ENCODE measurements around the gene NSG1. TPM values are rescaled to one million over a fixed set of nuclear protein-coding genes. Genes with fewer than 3 reads are reported as not detected.

Gene NSG1
- total and polyA plus RNA-seq, 2 of the 8 experiments (the other 6 are each of a cell fraction or from before 2014, with no cell fraction given) = 35.7 to 61.4 TPM

GRCh38 chr4:4364486-4365208, 22.3 kb upstream of the NSG1 start:
- Histone ChIP-seq H3K23ac (ENCODE audit: insufficient read length) (no peak overlapping the region), H3K36me3 (ENCODE audit: control insufficient read depth in 2 of 4, insufficient read depth in 4 of 4, low read length in 3 of 4) (no peaks in the 10 kb centered on the region), H3K18ac (ENCODE audit: extremely low read depth, low read length) (no peak overlapping the region), H4K5ac (ENCODE audit: insufficient read length, low read depth, low read length) (no peak overlapping the region), H2BK15ac (ENCODE audit: low read length) (no peak overlapping the region), H3K4ac (replicated peaks; ENCODE audit: insufficient read length, low read depth, low read length) (no peak overlapping the region), H2BK20ac (ENCODE audit: low read length) (no peak overlapping the region), H3K4me3 (ENCODE audit: extremely low read depth in 1 of 4, insufficient read depth in 2 of 4, low read depth in 3 of 4, low read length in 4 of 4) (no peak overlapping the region), H3K23me2 (ENCODE audit: low read depth, low read length) (no peaks in the 10 kb centered on the region), H2BK5ac (ENCODE audit: low read depth, low read length) (no peak overlapping the region; the same call in 1 of the 2 replicates), H4K91ac (replicated peaks; ENCODE audit: insufficient read length, low read length) (no peak overlapping the region), H4K8ac (ENCODE audit: extremely low read depth, insufficient read depth, low read length) (no peak overlapping the region), H3K27me3 (replicated peaks in 1 of 4; ENCODE audit: control insufficient read depth in 3 of 4, extremely low read depth in 1 of 4, insufficient read depth in 3 of 4, low read length in 3 of 4) (peaks cover 0 to 2% (median 0%) of the 10 kb centered on the region in 4 experiments; a peak in 1 of 7 replicates), H3K9ac (replicated peaks in 1 of 4; ENCODE audit: extremely low read depth in 1 of 4, low read depth in 3 of 4, low read length in 3 of 4) (no peak overlapping the region), H3K9me3 (ENCODE audit: insufficient read depth in 2 of 2, low read depth in 1 of 2, low read length in 1 of 2) (0 out of 4 replicates have a peak, but pooled peaks cover 0 to 5% of the 10 kb centered on the region in 2 experiments), H3K4me1 (replicated peaks in 1 of 4; ENCODE audit: control insufficient read depth in 3 of 4, insufficient read depth in 4 of 4, low read length in 3 of 4) (no peaks in the 10 kb centered on the region; a peak in 1 of 7 replicates), H2BK120ac (replicated peaks; ENCODE audit: low read depth, low read length) (no peak overlapping the region), H3K56ac (replicated peaks; ENCODE audit: insufficient read length, low read depth, low read length) (no peak overlapping the region), H3K14ac (ENCODE audit: insufficient read length) (no peak overlapping the region), H3K79me2 (ENCODE audit: control insufficient read depth in 1 of 2, insufficient read depth in 2 of 2, low read length in 2 of 2) (no peaks in the 10 kb centered on the region), H3K4me2 (ENCODE audit: insufficient read depth in 1 of 2, low read depth in 2 of 2, low read length in 2 of 2) (no peak overlapping the region), H2BK12ac (ENCODE audit: low read depth, low read length) (no peak overlapping the region), H3K27ac (ENCODE audit: low read depth, low read length) (no peak overlapping the region), H2AK5ac (ENCODE audit: low read depth, low read length) (no peak overlapping the region), H2AFZ (ENCODE audit: low read length) (no peak overlapping the region), H3K79me1 (ENCODE audit: low read depth, low read length) (no peaks in the 10 kb centered on the region), H4K20me1 (replicated peaks in 1 of 2; ENCODE audit: control insufficient read depth in 1 of 2, insufficient read depth in 2 of 2, low read length in 2 of 2) (no peaks in the 10 kb centered on the region)
- 85% methylated on average over 9 of the region's 9 CpGs; no CpG with 5 or more reads in 1 of the 2 experiments for WGBS, 2 experiments (ENCODE audit: extremely low coverage in 1 of 2, insufficient coverage in 1 of 2, insufficient read length in 1 of 2, insufficient replicate concordance in 2 of 2, low coverage in 1 of 2, low lambda C conversion rate in 2 of 2, missing lambda C conversion rate in 1 of 2)
- CTCF ChIA-PET (ENCODE audit: partially characterized antibody) = interaction anchor here (1.8 to 2.7 kb wide), 3 partner anchors 8 to 37 kb away, joined by 5 to 8 read pairs (median 7); no protein-coding TSS in a partner anchor
- FAIRE-seq (no peak), DNase-seq (ENCODE audit: low read depth in 1 of 2, low spot score in 2 of 2) (no peak)
- TF ChIP-seq TAF1 (IDR thresholded peaks at IDR 0.05; ENCODE audit: low read depth, low read length) = no peak
- no peak for TF ChIP-seq CBX5 (IDR thresholded peaks at IDR 0.05; ENCODE audit: low read depth, low read length)
- 0 out of 2 replicates have a peak, but pooled peaks have one; percentile 24 for TF ChIP-seq SP1 (IDR thresholded peaks at IDR 0.05; ENCODE audit: low read depth, low read length)
- no peak for TF ChIP-seq TCF12 (IDR thresholded peaks at IDR 0.05; ENCODE audit: low read depth, low read length)
- peak; percentile 96 for TF ChIP-seq TEAD4 (IDR thresholded peaks at IDR 0.05; ENCODE audit: low read depth, low read length)
- TF ChIP-seq, protein P1, sequence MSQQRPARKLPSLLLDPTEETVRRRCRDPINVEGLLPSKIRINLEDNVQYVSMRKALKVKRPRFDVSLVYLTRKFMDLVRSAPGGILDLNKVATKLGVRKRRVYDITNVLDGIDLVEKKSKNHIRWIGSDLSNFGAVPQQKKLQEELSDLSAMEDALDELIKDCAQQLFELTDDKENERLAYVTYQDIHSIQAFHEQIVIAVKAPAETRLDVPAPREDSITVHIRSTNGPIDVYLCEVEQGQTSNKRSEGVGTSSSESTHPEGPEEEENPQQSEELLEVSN (IDR thresholded peaks at IDR 0.05) = no peak
- TF ChIP-seq YY1 (IDR thresholded peaks at IDR 0.05; ENCODE audit: low read depth, low read length) = peak; percentile 52; the same call in 1 of the 2 replicates
- TF ChIP-seq GTF2F1 (IDR thresholded peaks at IDR 0.05; ENCODE audit: borderline replicate concordance, low read depth, low read length) = no peak
- POLR2A ChIA-PET (ENCODE audit: partially characterized antibody) = interaction anchor here (0.7 to 1.7 kb wide), 2 partner anchors 13 to 24 kb away, joined by 3 read pairs; no protein-coding TSS in a partner anchor

All from H1 (cell line).